KG1 (cell line): ENCODE data around the gene SHROOM3.
"Not testable (repeated sequence)": the region's sequence is repeated elsewhere in the genome, so short reads cannot be mapped to it uniquely, and the experiment has no call there.

Experiments used
- DNase-seq: peaks from one replicate; lab custom pipeline; 2025; lab: John Stamatoyannopoulos, UW

The SHROOM3 gene

GRCh38 chr4:76594173-76594572 is 159.1 kb downstream of the SHROOM3 start:
- no peak for DNase-seq

GRCh38 chr4:76595435-76595834 is 160.4 kb downstream of the SHROOM3 start:
- no peak for DNase-seq

- DNase-seq: no peak
These were observed 161.7 kb downstream of the SHROOM3 start for GRCh38 chr4:76596713-76597112.

- no peak for DNase-seq
These were observed 162.5 kb downstream of the SHROOM3 start for GRCh38 chr4:76597423-76597979.

- no peak for DNase-seq
These were observed 165.4 kb downstream of the SHROOM3 start for GRCh38 chr4:76600447-76600846.

GRCh38 chr4:76601791-76602190 is 166.8 kb downstream of the SHROOM3 start:
- DNase-seq: peak; percentile 14

GRCh38 chr4:76605099-76605563 is 170.1 kb downstream of the SHROOM3 start:
- DNase-seq: no peak

GRCh38 chr4:76606645-76607265 is 171.7 kb downstream of the SHROOM3 start:
- no peak for DNase-seq

GRCh38 chr4:76607266-76607799 is 172.3 kb downstream of the SHROOM3 start:
- no peak for DNase-seq

GRCh38 chr4:76607846-76608245 is 172.8 kb downstream of the SHROOM3 start:
- DNase-seq: no peak

GRCh38 chr4:76608549-76608948 is 173.5 kb downstream of the SHROOM3 start:
- DNase-seq: not testable (repeated sequence)

- no peak for DNase-seq
These were observed 175.9 kb downstream of the SHROOM3 start for GRCh38 chr4:76610751-76611547.

- DNase-seq: no peak
These were observed 176.7 kb downstream of the SHROOM3 start for GRCh38 chr4:76611616-76612207.

- DNase-seq: no peak
These were observed 179.6 kb downstream of the SHROOM3 start for GRCh38 chr4:76614589-76614988.

GRCh38 chr4:76615999-76616398 is 181.0 kb downstream of the SHROOM3 start:
- DNase-seq: no peak

- no peak for DNase-seq
These were observed 181.5 kb downstream of the SHROOM3 start for GRCh38 chr4:76616526-76616925.

- no peak for DNase-seq
These were observed 185.9 kb downstream of the SHROOM3 start for GRCh38 chr4:76620723-76621468.

GRCh38 chr4:76622126-76622525 is 187.1 kb downstream of the SHROOM3 start:
- no peak for DNase-seq

GRCh38 chr4:76622717-76623116 is 187.7 kb downstream of the SHROOM3 start:
- no peak for DNase-seq

- DNase-seq: no peak
These were observed 188.4 kb downstream of the SHROOM3 start for GRCh38 chr4:76623217-76624045.

- no peak for DNase-seq
These were observed 189.2 kb downstream of the SHROOM3 start for GRCh38 chr4:76624241-76624681.
